Endometrial microvascular endothelial cells (primary cell): ENCODE data around the gene RPA1. TPM values are rescaled to one million over a fixed set of nuclear protein-coding genes. Genes with fewer than 3 reads are reported as not detected.

Experiments used
- in situ Hi-C: cut with HindIII; loops from 2 replicates; pipeline ENCODE4 v1.10.0; 2017; ENCODE audit warnings: low sequenced_read_pairs, low pct_unique_long_range_greater_than_20kb; ENCODE audit errors: inconsistent ontology term
- total RNA-seq: library from RNA; depleted of rRNA; stranded (reverse); fragments of >200 nt; gene quantifications from one replicate; pipeline ENCODE4 v1.2.3, GENCODE V29; 2015; ENCODE audit errors: inconsistent ontology term

RPA1 gene
- total RNA-seq, 1 donor from 2014 or later: 33.3 TPM

- in situ Hi-C loops: loop anchor here (25.0 kb wide), 1 partner anchor 133 kb away; the partner anchor contains the start of genes DPH1, OVCA2 and RTN4RL1
Measured at GRCh38 chr17:1904273-1905182, 74.7 kb downstream of the RPA1 start.

- in situ Hi-C loops: loop anchor here (25.0 kb wide), 1 partner anchor 132 kb away; the partner anchor contains the start of genes DPH1, OVCA2 and RTN4RL1
Measured at GRCh38 chr17:1905190-1905913, 75.5 kb downstream of the RPA1 start.

DNA sequence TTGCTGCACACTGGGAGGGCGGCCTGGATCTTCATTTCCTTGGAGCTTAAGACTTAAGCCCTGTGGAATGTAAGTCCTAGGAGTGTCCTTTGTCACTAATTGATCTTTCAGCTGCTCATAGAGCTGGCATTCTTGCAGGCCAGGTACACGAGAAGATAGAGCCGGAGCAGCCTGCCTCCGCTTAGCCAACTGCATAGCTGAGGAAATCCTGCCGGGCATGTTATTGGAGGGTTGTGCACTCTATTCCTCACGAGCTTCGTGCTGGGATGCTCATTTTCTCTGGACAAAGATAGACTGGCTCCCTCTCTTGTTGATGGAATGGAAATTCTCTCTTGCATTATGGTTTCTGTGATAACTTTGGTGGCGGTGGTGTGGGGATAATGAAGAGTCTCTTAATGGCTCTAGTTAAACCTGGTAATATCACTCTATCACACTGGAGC lies 76.9 kb downstream of the RPA1 start:
- in situ Hi-C loops: loop anchor here (25.0 kb wide), 1 partner anchor 131 kb away; the partner anchor contains the start of genes DPH1, OVCA2 and RTN4RL1

DNA sequence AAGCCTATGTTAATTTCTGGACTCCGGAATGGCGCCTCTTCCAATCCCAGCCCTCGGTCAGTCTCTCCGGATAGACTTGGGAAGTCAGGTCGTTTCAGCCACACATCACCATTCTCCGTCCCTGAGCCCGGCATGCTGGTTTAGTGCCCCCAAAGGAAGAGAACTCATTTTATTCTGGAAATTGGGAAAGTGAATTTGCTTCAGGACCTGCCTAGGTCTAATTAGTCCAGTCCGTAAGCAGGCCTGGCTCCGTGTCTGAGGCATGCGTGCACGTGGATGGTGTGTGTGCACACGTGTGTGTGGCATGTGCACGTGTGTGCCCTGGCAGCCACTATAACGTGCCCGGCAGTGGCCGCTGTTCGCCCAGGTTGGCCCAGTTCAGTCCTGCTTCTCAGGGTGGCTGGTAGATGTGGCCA lies 77.4 kb downstream of the RPA1 start:
- in situ Hi-C loops: loop anchor here (25.0 kb wide), 1 partner anchor 130 kb away; the partner anchor contains the start of genes DPH1, OVCA2 and RTN4RL1

- in situ Hi-C loops: loop anchor here (25.0 kb wide), 1 partner anchor 129 kb away; the partner anchor contains the start of genes DPH1, OVCA2 and RTN4RL1
Measured at GRCh38 chr17:1907909-1908698, 78.3 kb downstream of the RPA1 start.

DNA sequence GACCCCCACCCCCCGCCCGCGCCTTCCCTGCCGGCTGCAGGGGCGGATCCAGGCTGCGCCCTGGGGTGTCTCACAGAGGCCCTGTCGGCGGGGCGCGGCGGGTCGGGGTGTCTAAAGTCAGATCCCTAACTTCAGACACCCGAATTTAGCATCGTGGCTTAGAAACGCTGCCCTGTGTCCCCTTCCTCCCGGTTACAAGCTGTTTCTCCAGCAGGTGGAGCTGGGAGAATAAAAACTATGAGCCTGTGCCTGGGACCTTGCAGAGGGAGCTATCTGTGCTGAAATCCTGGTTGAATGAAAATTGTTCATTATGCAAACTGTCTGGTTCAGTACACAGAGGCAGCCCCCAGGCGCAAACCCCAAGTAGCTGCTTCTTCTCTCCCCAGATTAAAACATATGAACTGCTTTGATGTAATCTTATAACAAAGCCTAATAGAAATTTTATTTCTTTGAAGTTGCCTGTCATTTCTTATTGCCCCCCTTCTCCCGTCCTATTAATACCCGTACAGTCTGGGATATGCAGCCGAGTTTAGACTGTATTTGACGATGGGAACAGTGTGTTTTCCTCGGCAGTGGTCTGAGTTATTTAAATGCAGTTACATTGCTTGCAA lies 79.0 kb downstream of the RPA1 start:
- in situ Hi-C loops: loop anchor here (25.0 kb wide), 1 partner anchor 128 kb away; the partner anchor contains the start of genes DPH1, OVCA2 and RTN4RL1

- in situ Hi-C loops: loop anchor here (25.0 kb wide), 1 partner anchor 127 kb away; the partner anchor contains the start of genes DPH1, OVCA2 and RTN4RL1
Measured at GRCh38 chr17:1909985-1910384, 80.2 kb downstream of the RPA1 start.

DNA sequence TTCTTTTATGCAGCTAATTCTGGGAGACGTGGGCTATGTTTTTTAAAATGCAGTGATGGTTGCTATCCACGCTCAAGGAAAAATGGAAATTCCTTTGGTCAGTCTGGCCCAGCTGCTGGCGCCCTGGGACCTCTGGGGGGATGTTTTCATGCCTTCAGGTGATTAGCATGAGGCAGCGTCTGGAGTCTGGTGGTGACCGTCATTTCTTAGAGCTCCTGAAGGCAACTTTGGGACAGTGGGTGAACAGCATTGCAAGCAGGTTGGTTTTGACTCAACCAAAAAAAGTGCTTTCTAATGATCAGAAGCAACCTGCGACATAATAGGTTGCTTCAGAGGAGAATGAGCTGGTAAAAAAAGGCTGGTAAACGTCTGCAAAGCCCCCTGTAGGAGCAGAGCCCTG lies 82.3 kb downstream of the RPA1 start:
- in situ Hi-C loops: loop anchor here (25.0 kb wide), 1 partner anchor 125 kb away; the partner anchor contains the start of genes DPH1, OVCA2 and RTN4RL1

GRCh38 chr17:1913702-1914101 lies 83.9 kb downstream of the RPA1 start:
- in situ Hi-C loops: loop anchor here (25.0 kb wide), 1 partner anchor 124 kb away; the partner anchor contains the start of genes DPH1, OVCA2 and RTN4RL1

- in situ Hi-C loops: loop anchor here (5.0 to 25.0 kb wide), 2 partner anchors 32 to 123 kb away; partner anchors contain the start of genes DPH1, OVCA2 and RTN4RL1
Measured at GRCh38 chr17:1914661-1915083, 84.9 kb downstream of the RPA1 start.

DNA sequence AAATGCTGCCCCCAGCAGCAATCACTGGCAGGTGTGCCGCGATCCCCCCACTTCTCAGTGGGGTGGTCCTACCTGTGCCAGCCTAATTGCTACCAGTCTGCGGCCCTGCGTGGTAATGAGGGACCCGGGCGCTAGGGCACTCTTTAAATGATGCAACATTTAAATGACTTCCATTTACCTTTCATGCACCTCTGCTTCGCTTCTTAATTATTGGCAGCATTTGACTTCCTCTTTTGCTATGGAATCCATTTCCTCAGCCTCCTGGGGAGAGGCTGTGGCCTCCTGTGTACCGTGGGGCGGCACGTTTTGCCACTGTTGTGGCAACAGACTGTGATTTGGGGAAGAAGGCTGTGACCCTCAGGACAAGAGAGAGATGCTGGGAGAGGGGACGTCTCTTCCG lies 86.1 kb downstream of the RPA1 start:
- in situ Hi-C loops: loop anchor here (5.0 to 25.0 kb wide), 2 partner anchors 34 to 121 kb away; partner anchors contain the start of genes DPH1, OVCA2 and RTN4RL1

GRCh38 chr17:1916316-1916715 lies 86.5 kb downstream of the RPA1 start:
- in situ Hi-C loops: loop anchor here (5.0 to 25.0 kb wide), 2 partner anchors 34 to 121 kb away; partner anchors contain the start of genes DPH1, OVCA2 and RTN4RL1

GRCh38 chr17:1916963-1917715 lies 87.3 kb downstream of the RPA1 start:
- in situ Hi-C loops: loop anchor here (5.0 to 25.0 kb wide), 2 partner anchors 35 to 120 kb away; partner anchors contain the start of genes DPH1, OVCA2 and RTN4RL1

- in situ Hi-C loops: loop anchor here (5.0 to 25.0 kb wide), 2 partner anchors 36 to 119 kb away; partner anchors contain the start of genes DPH1, OVCA2 and RTN4RL1
Measured at GRCh38 chr17:1918346-1919162, 88.7 kb downstream of the RPA1 start.

DNA sequence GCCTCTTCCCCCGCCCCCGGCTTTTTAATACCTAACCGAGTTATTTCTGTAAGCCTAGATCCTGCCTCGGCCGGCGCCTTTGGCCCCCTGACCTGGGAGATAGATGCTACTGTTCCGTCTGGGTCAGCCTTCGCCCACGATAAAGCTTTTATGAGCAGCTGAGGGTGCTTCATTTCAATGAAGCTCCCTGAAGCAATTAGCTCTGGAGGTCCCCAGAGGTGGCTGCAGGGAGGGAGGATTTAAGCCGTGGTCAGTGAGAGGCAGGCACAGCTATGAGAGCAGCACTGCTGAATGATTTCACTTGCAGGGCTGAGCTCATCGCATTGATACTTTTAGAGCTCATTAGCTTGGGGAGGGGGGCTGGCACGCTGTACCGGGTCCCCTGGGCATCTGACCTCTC lies 89.4 kb downstream of the RPA1 start:
- in situ Hi-C loops: loop anchor here (5.0 to 25.0 kb wide), 2 partner anchors 37 to 118 kb away; partner anchors contain the start of genes DPH1, OVCA2 and RTN4RL1

DNA sequence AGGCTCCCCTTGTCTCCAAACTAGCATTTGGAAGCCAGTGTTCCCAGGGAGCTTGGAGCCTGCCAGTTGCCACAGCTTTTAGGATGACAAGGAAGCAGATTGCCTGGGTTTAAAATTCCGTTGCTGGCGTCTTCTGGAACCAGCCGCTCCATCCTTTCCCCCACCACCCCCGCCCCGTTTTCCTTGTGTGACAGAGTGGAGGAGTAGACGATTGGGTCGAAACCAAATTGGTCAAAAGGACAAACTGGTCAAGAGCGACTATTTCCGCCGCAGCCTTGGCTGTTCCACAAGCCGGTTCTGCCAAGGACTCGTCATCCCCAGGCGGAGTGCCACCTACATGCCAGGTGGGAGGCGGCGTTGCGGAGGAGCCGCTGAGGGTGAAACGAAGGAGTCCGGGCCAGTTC lies 91.1 kb downstream of the RPA1 start:
- in situ Hi-C loops: loop anchor here (25.0 kb wide), 1 partner anchor 116 kb away; the partner anchor contains the start of genes DPH1, OVCA2 and RTN4RL1
